Endometrial microvascular endothelial cells (primary cell): ENCODE measurements around the gene EEF2K. TPM values are rescaled to one million over a fixed set of nuclear protein-coding genes. Genes with fewer than 3 reads are reported as not detected.

ENCODE experiments used
- in situ Hi-C: cut with HindIII; loops from 2 replicates; pipeline ENCODE4 v1.10.0; 2017; ENCODE audit warnings: low sequenced_read_pairs, low pct_unique_long_range_greater_than_20kb; ENCODE audit errors: inconsistent ontology term
- total RNA-seq: library from RNA; depleted of rRNA; stranded (reverse); fragments of >200 nt; gene quantifications from one replicate; pipeline ENCODE4 v1.2.3, GENCODE V29; 2015; ENCODE audit errors: inconsistent ontology term

Gene EEF2K
- total RNA-seq, 1 donor from 2014 or later = 23.9 TPM

DNA sequence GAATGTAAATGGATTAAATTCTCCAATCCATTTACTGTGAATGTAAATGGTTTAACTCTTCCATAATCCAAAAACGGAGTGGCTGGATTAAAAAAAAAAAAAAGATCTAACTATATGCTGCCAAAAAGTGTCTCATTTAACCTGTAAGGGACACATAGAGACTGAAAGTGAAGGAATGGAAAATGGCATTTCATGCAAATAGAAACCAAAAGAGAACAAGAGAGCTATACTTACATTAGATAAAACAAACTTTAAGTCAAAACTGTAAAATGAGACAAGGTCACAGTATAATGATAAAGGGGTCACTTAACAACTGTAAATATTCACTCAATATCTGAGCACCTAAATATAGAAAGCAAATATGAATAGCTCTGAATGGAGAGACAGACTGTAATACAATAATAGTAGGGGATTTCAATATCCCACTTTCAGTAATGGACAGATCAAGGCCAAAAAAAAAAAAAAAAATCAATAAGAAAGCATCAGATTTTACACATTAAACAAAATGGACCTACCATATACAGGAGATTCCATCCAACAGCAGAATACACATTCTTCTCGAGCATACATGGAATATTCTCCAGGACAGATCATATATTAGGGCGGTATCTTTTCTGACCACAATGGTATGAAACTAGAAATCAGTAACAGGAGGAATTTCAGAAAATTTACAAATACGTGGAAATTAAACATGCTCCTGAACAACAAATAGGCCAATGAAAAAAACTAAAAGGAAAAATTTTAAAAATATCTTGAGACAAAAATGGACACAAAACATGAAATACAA lies 132.0 kb downstream of the EEF2K start:
- in situ Hi-C loops = no loop called here

Other genes starting within 250 kb of the EEF2K start
- not detected for gene PDZD9, start 205.2 kb upstream of the EEF2K start, total RNA-seq
- 42.5 TPM for gene MOSMO, start 198.2 kb upstream of the EEF2K start, total RNA-seq
- not detected for gene VWA3A, start 113.7 kb upstream of the EEF2K start, total RNA-seq
- not detected for gene SDR42E2, start 43.8 kb upstream of the EEF2K start, total RNA-seq
- 57.0 TPM for gene POLR3E, start 91.1 kb downstream of the EEF2K start, total RNA-seq
- gene CDR2, start 168.3 kb downstream of the EEF2K start, total RNA-seq = 28.6 TPM